ENCODE results near the gene KCNJ10.

- TF ChIP-seq CTCF (IDR thresholded peaks at IDR 0.05) (no peak), POLR2AphosphoS5 (IDR thresholded peaks at IDR 0.05) (no peak), POLR2A (IDR thresholded peaks at IDR 0.05) (no peak)
Measured at GRCh38 chr1:160089883-160090282, 19.9 kb upstream of the KCNJ10 start.
